GM19463 (cell line): ENCODE measurements around the gene ARHGAP19.
"Not testable (repeated sequence)": the region's sequence is repeated elsewhere in the genome, so short reads cannot be mapped to it uniquely, and the experiment has no call there.

Experiments
- ATAC-seq: cut with Tn5 transposase; IDR thresholded peaks from one replicate; pipeline ENCODE4 v1.9.1; 2021; ENCODE audit warnings: mild to moderate bottlenecking, moderate library complexity; ENCODE audit not compliant: unreplicated experiment

The ARHGAP19 gene

DNA sequence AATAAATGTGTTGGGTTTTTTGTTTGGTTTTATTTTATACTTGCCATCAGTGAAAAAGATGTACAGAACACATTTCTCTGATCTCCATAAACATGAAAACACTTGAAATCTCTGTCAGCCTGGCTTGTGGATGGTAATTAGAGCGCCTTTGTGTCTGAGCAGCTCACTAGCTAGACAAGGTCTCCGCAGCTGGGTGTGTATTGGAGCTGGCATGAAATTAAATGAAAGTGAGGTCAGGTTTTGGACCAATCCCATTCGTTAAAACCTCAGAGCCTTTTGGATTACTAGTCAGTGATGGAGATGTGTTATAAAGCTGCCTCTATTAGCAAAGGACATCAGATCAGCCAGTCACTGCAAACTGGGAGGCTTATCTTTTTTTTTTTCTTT lies 29.4 kb upstream of the ARHGAP19 start:
- ATAC-seq, result no peak

GRCh38 chr10:97321032-97321803 lies 28.8 kb upstream of the ARHGAP19 start:
- ATAC-seq, result no peak

GRCh38 chr10:97320480-97321031 lies 28.1 kb upstream of the ARHGAP19 start:
- ATAC-seq, result no peak

DNA sequence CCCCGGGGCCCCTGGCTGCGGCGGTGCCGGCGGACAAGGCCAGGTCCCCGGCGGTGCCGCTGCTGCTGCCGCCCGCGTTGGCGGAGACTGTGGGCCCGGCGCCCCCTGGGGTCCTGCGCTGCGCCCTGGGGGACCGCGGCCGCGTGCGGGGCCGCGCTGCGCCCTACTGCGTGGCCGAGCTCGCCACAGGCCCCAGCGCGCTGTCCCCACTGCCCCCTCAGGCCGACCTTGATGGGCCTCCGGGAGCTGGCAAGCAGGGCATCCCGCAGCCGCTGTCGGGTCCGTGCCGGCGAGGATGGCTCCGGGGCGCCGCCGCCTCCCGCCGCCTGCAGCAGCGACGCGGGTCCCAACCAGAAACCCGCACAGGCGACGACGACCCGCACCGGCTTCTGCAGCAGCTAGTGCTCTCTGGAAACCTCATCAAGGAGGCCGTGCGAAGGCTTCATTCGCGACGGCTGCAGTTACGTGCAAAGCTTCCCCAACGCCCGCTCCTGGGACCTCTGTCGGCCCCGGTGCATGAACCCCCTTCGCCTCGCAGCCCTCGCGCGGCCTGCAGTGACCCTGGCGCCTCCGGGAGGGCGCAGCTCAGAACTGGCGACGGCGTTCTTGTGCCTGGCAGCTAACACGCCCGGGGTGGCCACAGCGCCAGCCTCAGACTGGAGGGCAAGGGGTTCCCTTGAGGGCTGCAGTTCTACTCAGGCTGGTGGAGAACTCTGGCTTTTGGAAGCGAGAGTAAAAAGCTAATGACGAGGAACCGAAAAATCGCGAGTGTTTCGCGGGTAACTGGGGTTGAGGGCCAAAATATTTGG lies 27.4 kb upstream of the ARHGAP19 start:
- peak; percentile 31 for ATAC-seq

GRCh38 chr10:97318772-97319651 lies 26.6 kb upstream of the ARHGAP19 start, which contains the start of gene FRAT1:
Gene FRAT1 (plus strand): TSS chr10:97319271. CDS start chr10:97319454, 183 bp downstream.
- ATAC-seq, result peak; percentile 79

DNA sequence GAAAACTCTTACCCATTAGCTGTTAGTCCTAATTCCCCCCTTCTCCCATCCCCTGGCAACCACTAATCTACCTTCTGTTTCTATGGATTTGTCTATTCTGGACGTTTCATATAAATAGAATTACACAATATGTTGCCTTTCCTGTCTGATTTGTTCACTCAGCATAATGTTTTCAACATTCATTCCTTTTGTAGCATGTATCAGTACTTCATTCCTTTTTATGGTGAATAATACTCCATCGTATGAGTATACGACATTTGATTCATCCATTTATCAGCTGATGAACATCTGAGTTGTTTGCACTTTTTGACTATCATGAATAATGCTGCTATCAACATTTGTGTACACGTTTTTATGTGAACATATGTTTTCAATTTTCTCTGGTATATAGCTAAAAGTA lies 22.2 kb upstream of the ARHGAP19 start:
- ATAC-seq, result no peak

- ATAC-seq, result no peak
These were observed 20.5 kb upstream of the ARHGAP19 start for GRCh38 chr10:97312897-97313296.

DNA sequence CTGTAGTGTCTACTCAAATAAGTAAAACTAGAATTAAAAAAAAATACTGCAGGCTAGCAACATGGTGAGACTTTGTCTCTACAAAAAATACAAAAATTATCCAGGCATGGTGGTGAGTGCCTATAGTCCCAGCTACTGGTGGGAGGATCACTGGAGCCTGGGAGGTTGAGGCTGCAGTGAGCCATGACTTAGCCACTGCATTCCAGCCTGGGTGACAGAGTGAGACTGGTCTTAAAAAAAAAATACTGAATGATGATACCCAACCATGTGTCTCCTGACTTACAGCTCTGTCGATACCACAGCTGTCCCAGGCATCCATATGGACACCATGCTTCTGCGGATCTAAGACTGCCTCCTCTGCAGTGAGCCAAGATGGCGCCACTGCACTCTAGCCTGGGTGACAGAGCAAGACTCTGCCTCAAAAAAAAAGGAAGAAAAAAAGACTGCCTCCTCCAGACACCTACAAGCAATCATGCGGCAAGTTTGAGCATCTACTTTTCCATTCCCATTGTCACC lies 18.7 kb upstream of the ARHGAP19 start:
- no peak for ATAC-seq

GRCh38 chr10:97307866-97308780 lies 15.7 kb upstream of the ARHGAP19 start:
- ATAC-seq, result no peak

- no peak for ATAC-seq
These were observed 15.0 kb upstream of the ARHGAP19 start for GRCh38 chr10:97307441-97307840.

- no peak for ATAC-seq
These were observed 9.8 kb upstream of the ARHGAP19 start for GRCh38 chr10:97302088-97302791.

DNA sequence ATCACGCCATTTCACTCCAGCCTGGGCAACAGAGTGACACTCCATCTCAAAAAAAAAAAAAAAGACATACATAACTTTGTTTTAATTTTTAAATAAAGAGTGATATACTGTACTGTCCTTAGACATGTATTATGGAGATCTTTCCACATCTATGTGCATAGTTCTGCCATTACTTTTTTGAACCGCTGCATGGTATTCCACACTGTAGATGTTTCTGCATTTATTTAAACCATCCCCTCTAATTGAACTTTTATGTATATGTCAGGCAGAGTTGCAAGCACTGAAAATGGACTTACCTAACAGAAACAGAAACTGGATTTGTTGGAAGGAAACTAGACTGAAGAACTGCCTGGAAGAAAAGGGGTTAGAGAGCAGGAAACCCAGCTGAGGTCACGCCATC lies 8.5 kb upstream of the ARHGAP19 start:
- ATAC-seq, result no peak

- ATAC-seq, result no peak
These were observed 5.8 kb upstream of the ARHGAP19 start for GRCh38 chr10:97298223-97298571.

- no peak for ATAC-seq
These were observed 5.3 kb upstream of the ARHGAP19 start for GRCh38 chr10:97297556-97298222.

GRCh38 chr10:97292862-97293198 lies 393 bp upstream of the ARHGAP19 start:
- ATAC-seq, result no peak

DNA sequence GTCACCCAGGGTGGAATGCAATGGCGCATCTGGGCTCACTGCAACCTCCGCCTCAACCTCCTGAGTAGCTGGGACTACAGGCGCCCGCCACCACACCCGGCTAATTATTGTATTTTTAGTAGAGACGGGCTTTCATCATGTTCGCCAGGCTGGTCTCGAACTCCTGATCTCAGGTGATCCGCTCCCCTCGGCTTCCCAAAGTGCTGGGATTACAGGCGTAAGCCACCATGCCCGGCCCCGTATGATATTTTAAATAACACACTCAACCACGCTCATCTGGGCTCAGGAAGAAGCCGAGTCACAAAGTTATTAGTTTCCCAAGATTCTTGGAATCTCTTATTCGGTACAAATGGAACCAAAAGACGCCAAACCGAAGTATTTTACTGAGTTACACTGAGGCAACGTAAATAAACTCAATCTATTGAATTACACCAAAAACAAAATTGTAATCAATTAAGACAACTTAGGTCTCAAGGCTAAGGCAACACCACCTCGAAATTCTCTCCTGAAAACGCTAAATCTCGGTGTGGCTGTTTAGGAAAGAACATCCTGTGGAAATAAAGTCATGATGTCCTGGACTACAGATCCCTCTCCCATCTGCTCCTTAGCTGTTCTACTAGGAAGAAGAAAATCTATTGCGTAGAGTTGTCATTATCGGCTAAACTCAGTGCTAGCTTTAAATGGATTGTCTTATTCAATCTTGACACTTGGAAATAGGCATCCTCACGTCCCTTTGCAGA lies 910 bp downstream of the ARHGAP19 start:
- ATAC-seq, result no peak

DNA sequence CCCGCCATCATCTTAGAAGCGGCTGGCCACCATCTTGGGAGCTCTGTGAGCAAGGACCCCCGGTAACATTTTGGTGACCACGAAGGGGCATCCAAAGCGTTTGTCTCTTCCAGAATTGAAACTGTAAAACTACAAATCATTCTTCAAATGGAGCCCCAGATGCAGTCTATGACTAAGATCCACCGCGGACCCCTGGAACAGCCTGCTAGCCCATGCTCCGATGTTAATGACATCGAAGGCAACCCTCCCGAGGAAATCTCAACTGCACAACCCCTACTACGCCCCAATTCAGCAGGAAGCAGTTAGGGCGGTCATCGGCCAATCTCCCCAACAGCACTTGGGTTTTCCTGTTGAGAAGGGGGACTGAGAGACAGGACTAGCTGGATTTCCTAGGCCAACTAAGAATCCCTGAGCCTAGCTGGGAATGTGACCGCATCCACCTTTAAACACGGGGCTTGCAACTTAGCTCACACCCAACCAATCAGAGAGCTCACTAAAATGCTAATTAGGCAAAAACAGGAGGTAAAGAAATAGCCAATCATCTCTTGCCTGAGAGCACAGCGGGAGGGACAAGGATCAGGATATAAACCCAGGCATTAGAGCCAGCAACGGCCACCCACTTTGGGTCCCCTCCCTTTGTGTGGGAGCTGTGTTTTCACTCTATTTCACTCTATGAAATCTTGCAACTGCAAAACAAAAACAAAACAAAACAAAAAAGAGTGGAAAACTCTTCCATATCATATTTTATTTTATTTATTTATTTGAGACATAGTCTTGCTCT lies 1.7 kb downstream of the ARHGAP19 start:
- not testable (repeated sequence) for ATAC-seq
